Measurements from ENCODE around the gene AGAP3. TPM values are rescaled to one million over a fixed set of nuclear protein-coding genes. Genes with fewer than 3 reads are reported as not detected.

The AGAP3 gene
- total RNA-seq, 1 donor from 2014 or later = 156 TPM

- TF ChIP-seq CTCF (IDR thresholded peaks at IDR 0.05; ENCODE audit: insufficient read depth, low read depth, low read length) (peak; percentile 87), EZH2 (IDR thresholded peaks at IDR 0.05; ENCODE audit: insufficient read depth, low read length) (no peak)
- Histone ChIP-seq H3K9ac (ENCODE audit: low read length) (no peak overlapping the region), H3K27me3 (ENCODE audit: insufficient read depth, low read length) (no peaks in the 10 kb centered on the region), H3K4me1 (ENCODE audit: insufficient read depth, low read length) (peaks cover 7% of the 10 kb centered on the region), H3K79me2 (ENCODE audit: insufficient read depth, low read length) (no peaks in the 10 kb centered on the region), H3K27ac (ENCODE audit: low read depth, low read length) (no peak overlapping the region), H2AFZ (ENCODE audit: low read depth, low read length) (no peak overlapping the region), H4K20me1 (ENCODE audit: insufficient read depth, low read length) (peaks cover 70% of the 10 kb centered on the region), H3K9me3 (ENCODE audit: insufficient read depth, low read depth, low read length) (no peaks in the 10 kb centered on the region), H3K36me3 (ENCODE audit: insufficient read depth, low read length) (peaks cover 8% of the 10 kb centered on the region), H3K4me3 (ENCODE audit: insufficient read depth, low read depth, low read length) (no peak overlapping the region), H3K4me2 (ENCODE audit: low read length) (no peak overlapping the region)
- no peaks in the 10 kb centered on the region for H3K27me3 Mint-ChIP-seq (ENCODE audit: low read depth, unreplicated experiment)
- DNase-seq (ENCODE audit: low read depth) (peak; percentile 46), FAIRE-seq (peak; percentile 26)
- H3K4me3 Mint-ChIP-seq (ENCODE audit: unreplicated experiment) = no peak overlapping the region
- H3K9me3 Mint-ChIP-seq (ENCODE audit: unreplicated experiment) = no peaks in the 10 kb centered on the region
- peaks cover 21% of the 10 kb centered on the region for H3K36me3 Mint-ChIP-seq (ENCODE audit: low read depth, unreplicated experiment)
- no peak overlapping the region for H3K27ac Mint-ChIP-seq (ENCODE audit: unreplicated experiment)
- H3K4me1 Mint-ChIP-seq (ENCODE audit: low read depth, unreplicated experiment) = peaks cover 10% of the 10 kb centered on the region
Measured at GRCh38 chr7:151123822-151124464, 37.7 kb downstream of the AGAP3 start.

GRCh38 chr7:151124481-151124880 lies 38.2 kb downstream of the AGAP3 start:
- DNase-seq (ENCODE audit: low read depth) = no peak
- H3K36me3 ChIP-seq (ENCODE audit: insufficient read depth, low read length) = peaks cover 8% of the 10 kb centered on the region

More at GRCh38 chr7:151124481-151124880, 38.2 kb downstream of the AGAP3 start:
- no peak for FAIRE-seq
- Histone ChIP-seq H3K9me3 (ENCODE audit: insufficient read depth, low read depth, low read length) (no peaks in the 10 kb centered on the region), H3K4me1 (ENCODE audit: insufficient read depth, low read length) (peaks cover 7% of the 10 kb centered on the region), H4K20me1 (ENCODE audit: insufficient read depth, low read length) (peaks cover 68% of the 10 kb centered on the region), H3K4me3 (ENCODE audit: insufficient read depth, low read depth, low read length) (no peak overlapping the region), H3K79me2 (ENCODE audit: insufficient read depth, low read length) (no peaks in the 10 kb centered on the region), H3K9ac (ENCODE audit: low read length) (no peak overlapping the region), H2AFZ (ENCODE audit: low read depth, low read length) (no peak overlapping the region), H3K4me2 (ENCODE audit: low read length) (no peak overlapping the region), H3K27ac (ENCODE audit: low read depth, low read length) (no peak overlapping the region), H3K27me3 (ENCODE audit: insufficient read depth, low read length) (no peaks in the 10 kb centered on the region)
- no peak for TF ChIP-seq CTCF (IDR thresholded peaks at IDR 0.05; ENCODE audit: insufficient read depth, low read depth, low read length)
- TF ChIP-seq EZH2 (IDR thresholded peaks at IDR 0.05; ENCODE audit: insufficient read depth, low read length) = no peak
- Mint-ChIP-seq H3K27me3 (ENCODE audit: low read depth, unreplicated experiment) (no peaks in the 10 kb centered on the region), H3K4me1 (ENCODE audit: low read depth, unreplicated experiment) (peaks cover 9% of the 10 kb centered on the region), H3K27ac (ENCODE audit: unreplicated experiment) (no peak overlapping the region), H3K36me3 (ENCODE audit: low read depth, unreplicated experiment) (peaks cover 18% of the 10 kb centered on the region), H3K4me3 (ENCODE audit: unreplicated experiment) (peak overlapping the region; percentile 50), H3K9me3 (ENCODE audit: unreplicated experiment) (no peaks in the 10 kb centered on the region)

All from astrocyte (in vitro differentiated cells and primary cell).